Stimulated activated CD4-positive, alpha-beta T cell treated with anti-CD3 and anti-CD28 coated beads, Interleukin-2, amount 100 ng/mL, for 48 hours (primary cell): Measurements from ENCODE around the gene C1orf185.
"Not testable (repeated sequence)": the region's sequence is repeated elsewhere in the genome, so short reads cannot be mapped to it uniquely, and the experiment has no call there.

Experiments
- DNase-seq, 2 donors: peaks; one replicate each; pipeline ENCODE4 v3.0.0-alpha.2; 2020

Gene C1orf185

GRCh38 chr1:51101976-51102375, at the start of gene C1orf185:
Gene C1orf185 (plus strand): TSS chr1:51102228. CDS start chr1:51102234, 6 bp downstream.
- DNase-seq = no peak

- DNase-seq = no peak
These were observed 43.2 kb upstream of the C1orf185 start for GRCh38 chr1:51058858-51059257.

GRCh38 chr1:51061231-51061918, 40.7 kb upstream of the C1orf185 start:
- no peak for DNase-seq

GRCh38 chr1:51063121-51063520, 38.9 kb upstream of the C1orf185 start:
- DNase-seq = no peak

GRCh38 chr1:51070011-51070410, 32.0 kb upstream of the C1orf185 start:
- DNase-seq = no peak

GRCh38 chr1:51070640-51071039, 31.4 kb upstream of the C1orf185 start:
- no peak for DNase-seq

- DNase-seq = no peak
These were observed 30.6 kb upstream of the C1orf185 start for GRCh38 chr1:51071291-51072042.

DNA sequence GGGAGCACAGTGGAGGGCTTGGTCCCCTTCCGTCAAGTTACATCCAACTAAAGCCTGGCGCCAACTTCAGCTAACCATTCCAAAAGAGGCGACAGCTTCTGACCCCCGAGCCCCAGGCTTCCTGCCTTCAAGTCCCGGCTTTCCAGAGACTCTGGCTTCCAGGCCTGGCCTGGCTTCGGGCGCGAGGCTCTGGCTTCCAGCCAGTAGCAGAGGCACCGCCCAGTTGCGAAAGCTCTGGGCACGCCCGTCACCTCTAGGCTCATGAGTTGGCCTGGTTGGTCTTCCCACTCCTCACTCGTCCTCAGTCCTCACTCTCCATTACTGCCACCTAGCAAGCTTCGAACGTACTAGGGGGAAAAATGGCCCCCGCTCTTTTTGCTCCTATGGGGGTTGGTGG, 30.0 kb upstream of the C1orf185 start:
- no peak for DNase-seq

- DNase-seq = no peak
These were observed 29.4 kb upstream of the C1orf185 start for GRCh38 chr1:51072651-51073050.

DNA sequence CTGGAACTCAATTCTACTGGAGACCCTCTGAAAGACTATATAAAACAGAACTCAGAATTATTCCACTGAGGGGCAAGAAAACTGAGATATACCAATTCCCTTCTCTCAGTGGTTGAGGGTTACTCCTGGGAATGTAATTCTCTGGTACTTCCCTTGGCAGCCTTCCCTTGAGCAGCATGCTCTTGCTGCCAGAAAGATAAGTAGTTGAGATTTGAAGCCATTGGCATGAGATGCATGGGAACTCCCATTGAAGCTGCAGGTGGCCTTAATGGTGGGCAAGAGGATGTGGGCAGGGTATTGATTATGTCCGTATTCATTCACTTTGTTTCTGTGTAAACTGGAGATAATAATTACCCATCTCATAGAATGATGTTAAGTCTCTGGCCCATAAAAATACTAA, 28.6 kb upstream of the C1orf185 start:
- no peak for DNase-seq

DNA sequence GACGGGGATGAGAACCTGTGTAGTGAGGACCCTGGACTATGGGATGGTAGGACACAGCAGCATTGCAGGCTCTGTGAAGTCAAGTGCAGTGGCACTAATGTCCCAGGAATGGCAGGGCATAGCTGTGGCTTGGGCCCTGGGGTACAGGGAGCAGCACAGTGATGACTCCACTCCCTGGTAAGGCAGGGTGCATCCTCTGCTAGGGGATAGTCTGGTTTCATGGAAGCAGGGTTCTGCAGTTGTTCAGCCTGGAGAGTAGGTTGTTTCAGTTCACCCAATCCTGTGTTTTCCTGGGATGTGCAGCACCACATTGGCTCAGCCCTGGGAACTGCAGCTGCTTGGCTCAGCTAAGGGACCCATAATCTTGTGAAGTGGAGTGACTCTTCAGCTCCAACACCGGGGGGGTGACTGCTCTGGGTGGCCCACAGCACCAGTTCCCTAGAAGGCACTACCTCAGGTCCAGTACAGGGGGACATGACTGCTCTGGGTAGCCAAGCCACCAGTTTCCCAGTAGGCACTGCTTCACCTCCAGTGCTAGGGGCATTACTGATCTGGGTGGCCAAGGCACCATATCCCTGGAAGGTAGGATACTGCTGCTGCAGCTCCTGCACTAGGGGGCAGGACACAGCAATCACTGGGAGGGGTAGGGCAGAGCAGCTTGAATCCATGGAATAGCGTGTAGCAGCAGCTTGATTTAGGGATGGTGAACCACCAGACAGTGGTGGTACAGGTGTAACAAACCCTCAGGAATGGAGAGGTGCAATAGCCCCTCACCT, 15.3 kb upstream of the C1orf185 start:
- no peak for DNase-seq

DNA sequence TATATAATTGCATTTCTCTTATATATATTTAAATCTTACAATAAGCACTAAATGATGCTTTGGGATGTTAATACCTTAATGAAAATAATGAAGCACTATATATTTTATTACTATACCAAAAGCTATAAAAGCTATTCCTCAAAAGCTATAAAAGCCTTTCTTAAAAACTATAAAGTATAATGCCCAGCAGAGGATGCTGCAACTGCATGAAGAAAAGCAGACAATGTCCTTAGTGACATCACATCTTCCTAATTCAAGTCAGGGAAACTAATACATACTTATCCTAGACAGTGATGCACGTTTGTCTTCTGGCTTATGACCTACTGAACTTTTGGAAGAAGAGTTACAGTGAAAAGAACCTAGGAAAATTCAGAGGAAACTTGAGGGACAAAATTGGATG, 13.6 kb upstream of the C1orf185 start:
- no peak for DNase-seq

GRCh38 chr1:51093581-51093980, 8.4 kb upstream of the C1orf185 start:
- DNase-seq = no peak

GRCh38 chr1:51097171-51097570, 4.9 kb upstream of the C1orf185 start:
- DNase-seq = no peak

DNA sequence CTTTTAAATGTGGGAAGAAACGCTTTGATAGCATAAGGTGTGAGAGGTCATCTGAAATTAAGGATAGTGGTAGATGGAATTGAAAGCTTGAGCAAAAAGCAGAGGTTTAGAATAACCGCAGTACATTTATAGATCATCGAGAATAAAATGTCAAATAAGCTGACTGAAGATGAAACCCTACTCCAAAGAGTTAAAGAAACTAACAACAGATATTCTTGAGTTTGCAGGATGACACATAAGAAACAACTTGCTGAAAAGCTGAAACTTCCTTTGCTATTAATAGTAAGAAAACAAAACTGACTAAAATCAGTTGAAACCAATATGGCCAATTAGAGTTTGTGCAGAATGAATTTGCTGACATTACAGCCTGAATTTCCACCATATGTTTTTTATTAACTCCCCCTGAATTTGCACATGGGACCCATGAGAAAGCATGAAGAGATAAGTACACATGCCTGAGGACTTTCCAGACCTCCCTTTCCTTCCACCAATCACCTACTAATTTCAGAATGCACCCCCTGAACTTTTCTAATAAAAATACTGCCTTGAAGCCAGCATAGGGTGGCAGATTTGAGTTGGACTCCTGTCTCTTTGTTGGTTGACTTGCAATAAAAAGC, 1.7 kb upstream of the C1orf185 start:
- no peak for DNase-seq

DNA sequence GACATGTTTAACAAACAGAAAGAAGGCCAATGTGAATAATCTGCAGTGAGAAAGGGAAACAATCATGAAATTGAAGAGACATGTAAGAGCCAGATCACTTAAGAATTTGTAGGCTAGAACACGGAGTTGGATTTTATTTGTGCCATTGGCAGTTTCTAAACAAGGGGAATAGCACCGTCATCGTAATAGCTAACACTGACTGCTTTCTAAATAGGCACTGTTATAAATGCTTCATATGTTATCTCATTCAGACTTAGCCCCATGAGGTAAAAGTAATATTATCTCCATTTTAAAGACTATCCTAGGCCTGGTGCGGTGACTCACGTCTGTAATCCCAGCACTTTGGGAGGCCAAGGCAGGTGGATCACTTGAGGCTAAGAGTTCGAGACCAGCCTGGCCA, 12.1 kb downstream of the C1orf185 start:
- no peak for DNase-seq

DNA sequence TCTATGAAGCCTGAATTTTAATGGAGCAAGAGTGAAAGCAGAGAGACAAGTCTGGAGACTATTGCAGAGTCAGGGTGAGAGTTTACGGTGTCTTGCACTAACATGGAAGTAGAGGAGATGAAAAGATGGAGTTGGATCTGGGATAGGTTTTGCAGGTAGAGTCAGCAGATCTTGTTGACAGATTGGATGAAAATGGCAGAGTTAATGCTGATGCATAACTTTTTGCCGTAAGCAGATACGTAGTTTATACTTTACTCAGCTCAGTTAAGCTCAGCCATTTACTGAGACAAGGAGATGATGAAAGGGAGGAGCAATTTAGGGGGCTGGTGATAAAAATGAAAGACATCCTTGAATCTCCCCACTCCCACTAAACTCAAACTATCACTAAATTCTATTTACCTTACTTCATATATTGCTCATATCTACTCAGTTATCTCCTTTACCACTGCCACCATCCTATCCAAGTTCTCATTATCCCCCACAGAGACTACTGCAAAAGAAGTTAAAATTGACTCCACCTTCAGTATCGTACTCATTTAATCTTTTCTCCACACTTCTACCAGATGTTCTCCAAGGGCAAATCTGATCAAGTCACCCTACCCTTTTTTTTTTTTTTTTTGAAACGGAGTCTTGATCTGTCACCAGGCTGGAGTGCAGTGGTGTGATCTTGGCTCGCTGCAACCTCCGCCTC, 13.8 kb downstream of the C1orf185 start:
- no peak for DNase-seq

GRCh38 chr1:51119331-51119730, 17.3 kb downstream of the C1orf185 start:
- DNase-seq = no peak

DNA sequence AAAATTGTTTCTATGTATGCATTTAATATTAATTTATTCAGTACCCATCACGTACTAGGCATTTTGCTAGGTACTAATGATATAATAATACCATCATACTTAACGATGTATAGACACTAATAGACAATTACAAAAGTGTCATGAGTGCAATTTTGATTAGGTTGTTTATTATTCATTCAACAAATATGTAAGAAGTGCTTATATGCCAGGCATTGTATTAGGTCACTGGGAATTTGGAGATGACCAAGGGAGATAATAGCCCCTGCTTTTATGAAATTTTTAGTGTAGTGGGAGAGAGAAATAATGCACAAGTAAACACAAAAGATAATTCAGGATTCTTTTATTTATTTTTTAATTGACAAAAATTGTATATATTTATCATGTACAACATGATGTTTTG, 18.6 kb downstream of the C1orf185 start:
- no peak for DNase-seq

- DNase-seq = not testable (repeated sequence)
These were observed 25.1 kb downstream of the C1orf185 start for GRCh38 chr1:51127152-51127551.

DNA sequence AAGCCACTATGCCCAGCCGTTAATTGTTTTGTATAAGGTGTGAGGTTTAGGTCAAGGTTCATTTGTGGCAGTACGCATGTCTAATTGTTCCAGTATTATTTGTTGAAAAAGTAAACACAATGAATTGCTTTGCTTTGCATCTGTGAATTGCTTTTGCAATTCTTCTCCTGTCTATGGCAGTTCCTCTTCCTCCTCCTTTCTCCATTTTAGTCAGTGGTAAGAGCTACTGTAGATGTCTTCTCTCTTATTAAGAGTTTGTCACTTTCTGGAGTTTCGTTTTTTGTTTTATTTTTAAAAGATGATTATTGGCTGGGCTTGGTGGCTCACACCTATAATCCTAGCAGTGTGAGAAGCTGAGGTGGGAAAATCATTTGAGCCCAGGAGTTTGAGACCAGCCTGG, 29.2 kb downstream of the C1orf185 start:
- no peak for DNase-seq

GRCh38 chr1:51133045-51133444, 31.0 kb downstream of the C1orf185 start:
- no peak for DNase-seq

- DNase-seq = not testable (repeated sequence)
These were observed 35.7 kb downstream of the C1orf185 start for GRCh38 chr1:51137696-51138095.
